ENCODE data around the gene PDLIM1.

The PDLIM1 gene

GRCh38 chr10:95290461-95291364 is at the start of gene PDLIM1:
TSS of gene PDLIM1 (minus strand) at chr10:95291003. CDS start at chr10:95290915, 88 bp downstream.
- Histone ChIP-seq H3K27ac (peak within 1 kb of the TSS; percentile 49 to 99 (median 89)), H3K4me3 (peak within 1 kb of the TSS; percentile 48 to 93 (median 66))

DNA sequence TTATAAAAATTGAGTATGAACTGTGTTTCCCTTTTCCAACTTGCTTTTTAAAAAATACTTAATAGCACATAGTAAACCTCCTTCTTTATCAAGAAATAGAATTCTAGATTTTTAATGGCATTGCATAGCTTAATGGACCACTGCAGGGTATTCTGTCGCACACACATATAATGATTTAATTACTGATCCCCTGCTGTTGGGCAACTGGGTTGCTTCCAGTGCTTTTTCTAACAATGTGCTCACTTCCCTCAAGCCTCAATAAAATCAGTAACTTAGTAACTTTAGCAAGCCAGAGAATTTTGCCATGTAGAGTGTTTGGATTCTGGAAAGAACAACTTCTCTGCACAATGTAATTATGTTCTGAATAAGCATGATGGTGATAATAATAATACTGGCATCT is 49.1 kb upstream of the PDLIM1 start:
- H3K4me3 ChIP-seq, result no peak overlapping the region
- no peak overlapping the region for H3K27ac ChIP-seq

DNA sequence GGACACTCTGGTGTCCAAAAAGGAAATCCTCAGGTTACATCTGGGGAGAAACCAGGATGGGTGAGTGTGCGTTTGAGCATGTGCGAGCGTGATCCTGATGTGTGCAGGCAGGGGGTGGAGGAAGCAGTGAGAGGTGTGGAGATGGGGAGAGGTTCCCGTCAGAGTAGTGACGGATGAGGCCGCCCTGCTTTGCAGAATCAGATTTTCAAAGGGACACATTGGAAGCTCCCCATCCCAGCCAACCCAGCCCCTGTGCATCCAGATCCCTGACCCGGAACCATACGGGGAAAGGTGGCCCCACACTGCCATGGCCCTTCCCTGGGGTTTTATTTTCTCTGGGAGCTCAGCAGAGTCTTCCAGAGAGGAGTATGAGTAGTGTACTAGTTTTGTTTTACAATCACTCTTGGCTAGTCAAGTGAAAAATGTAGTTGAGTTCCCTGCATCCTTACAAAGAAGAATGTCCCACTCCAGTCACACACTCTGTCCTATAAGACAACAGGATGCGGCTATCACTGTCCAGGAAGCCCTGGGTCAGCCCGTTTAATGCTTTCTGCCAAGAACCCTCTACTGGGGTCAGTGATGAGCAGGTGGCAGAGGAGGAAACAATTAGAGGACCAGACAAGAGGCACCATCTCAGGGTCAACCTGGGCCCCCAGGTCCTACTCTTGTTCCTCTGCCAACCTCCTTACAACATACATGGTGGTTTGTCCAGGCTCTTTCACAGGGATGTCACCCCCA is 46.8 kb upstream of the PDLIM1 start:
- Histone ChIP-seq H3K4me3 (no peak overlapping the region), H3K27ac (no peak overlapping the region)

DNA sequence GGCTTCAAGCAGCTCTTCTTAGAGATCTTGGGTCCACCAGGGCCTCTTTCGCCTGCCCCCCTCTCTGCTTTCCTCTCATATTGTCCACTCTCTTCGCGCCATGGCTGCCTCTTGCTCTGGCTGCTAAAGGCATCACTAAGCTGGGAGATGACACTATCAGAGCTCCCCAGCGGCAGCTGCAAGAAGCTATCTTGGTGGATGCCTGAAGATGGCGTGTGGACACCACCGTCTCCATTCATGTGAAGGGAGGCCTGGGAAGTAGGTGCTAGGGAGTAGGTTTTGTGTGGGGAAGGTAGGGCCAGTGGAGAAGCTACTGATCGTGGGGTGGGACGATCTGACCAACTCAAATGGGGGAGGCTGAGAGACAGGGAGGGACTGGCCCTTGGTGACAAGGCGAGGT is 45.9 kb upstream of the PDLIM1 start:
- Histone ChIP-seq H3K4me3 (no peak overlapping the region), H3K27ac (no peak overlapping the region)

DNA sequence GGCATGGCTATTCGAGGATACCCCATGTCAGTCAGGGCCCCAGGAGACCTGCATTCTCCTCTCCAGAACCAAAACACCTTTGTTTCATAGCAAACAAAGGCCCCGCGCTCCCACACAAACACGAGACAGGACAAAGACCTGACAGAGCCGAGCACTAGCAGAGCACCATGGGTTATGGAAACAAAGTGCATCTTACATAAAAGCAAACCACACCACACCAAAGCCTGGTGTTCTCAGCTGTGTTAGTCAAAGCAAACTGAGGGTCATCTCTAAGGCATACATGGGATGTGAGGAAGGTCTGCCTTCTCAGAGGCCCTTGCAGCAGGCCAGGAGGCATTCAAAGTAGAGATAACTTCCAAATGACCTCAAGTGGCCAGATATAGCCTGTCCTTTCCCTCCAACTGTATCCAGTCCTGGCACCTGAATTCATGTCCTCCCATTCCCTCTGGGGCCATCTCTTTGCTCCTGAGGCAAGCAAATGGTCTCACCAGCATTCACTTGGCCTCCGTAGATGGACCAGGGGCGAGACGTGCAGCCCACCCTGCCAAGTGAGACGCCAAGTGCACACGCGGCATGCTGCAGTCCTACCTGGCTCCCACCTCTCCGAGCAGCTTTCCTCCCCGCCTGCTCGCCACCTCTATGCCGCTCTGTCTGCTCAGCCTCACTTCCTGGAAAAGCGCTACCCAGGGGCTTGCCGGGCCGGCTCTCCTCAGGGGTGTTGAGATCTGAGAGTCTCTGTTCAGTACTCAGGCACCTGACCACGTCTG is 45.3 kb upstream of the PDLIM1 start:
- H3K4me3 ChIP-seq, result no peak overlapping the region
- peak overlapping the region in 1 of 21 experiments; percentile 40 for H3K27ac ChIP-seq

DNA sequence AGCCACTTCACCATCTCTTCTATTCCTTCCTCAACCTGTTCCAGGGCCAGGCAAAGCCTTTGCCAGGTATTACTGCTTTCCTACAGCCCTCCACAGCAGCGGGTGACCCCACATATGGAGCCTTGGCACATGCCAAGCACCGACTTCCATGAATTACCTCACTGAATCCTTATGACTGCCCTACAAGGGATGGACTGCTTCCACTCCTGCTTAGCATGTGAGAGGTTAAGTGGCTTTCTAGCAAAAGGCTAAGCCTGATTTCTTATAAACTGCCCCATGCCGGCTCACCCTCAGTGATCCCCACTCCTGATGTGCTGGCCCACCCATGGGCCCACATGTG is 44.0 kb upstream of the PDLIM1 start:
- Histone ChIP-seq H3K4me3 (no peak overlapping the region), H3K27ac (peak overlapping the region in 12 of 21 experiments; percentile 18 to 84 (median 78))

DNA sequence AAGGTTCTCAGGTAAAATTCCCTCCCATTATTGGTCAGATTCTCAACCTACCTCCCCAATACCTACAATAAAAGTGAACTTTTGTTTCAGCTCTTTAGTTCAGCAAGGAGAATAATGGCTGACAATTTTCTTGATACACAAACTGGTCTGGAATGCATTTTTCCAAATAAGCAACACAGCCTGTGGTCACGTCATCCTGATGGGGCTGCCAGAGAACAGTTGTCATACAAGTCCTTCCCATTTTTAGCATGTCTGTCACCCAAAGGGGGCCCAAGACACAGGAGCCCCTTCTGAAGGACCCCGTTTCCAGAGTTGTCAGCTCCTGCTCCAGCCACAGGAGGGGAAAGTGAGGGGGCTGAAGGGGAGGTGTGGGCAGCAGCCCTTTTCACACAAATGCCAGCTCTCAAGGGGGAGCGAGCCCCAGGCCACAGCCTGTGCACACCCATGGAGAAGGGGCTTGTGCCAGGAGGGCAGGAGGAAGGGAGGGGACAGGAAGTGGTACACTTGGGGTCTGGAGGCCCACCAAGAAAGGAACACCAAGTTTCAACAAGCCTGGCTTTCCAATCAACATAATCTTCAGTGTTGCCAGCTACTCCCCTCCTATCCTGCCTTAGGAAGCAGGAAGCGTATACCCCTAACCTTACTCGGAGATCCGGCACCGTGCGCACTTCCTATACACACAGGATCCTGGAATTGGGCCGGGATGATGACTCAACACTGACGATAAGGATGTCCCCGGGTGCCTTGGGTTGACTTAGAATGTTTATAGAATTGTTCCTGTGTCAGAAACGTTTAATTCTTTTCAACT is 43.4 kb upstream of the PDLIM1 start:
- H3K27ac ChIP-seq, result peak overlapping the region in 16 of 21 experiments; percentile 10 to 84 (median 74)
- H3K4me3 ChIP-seq, result no peak overlapping the region

DNA sequence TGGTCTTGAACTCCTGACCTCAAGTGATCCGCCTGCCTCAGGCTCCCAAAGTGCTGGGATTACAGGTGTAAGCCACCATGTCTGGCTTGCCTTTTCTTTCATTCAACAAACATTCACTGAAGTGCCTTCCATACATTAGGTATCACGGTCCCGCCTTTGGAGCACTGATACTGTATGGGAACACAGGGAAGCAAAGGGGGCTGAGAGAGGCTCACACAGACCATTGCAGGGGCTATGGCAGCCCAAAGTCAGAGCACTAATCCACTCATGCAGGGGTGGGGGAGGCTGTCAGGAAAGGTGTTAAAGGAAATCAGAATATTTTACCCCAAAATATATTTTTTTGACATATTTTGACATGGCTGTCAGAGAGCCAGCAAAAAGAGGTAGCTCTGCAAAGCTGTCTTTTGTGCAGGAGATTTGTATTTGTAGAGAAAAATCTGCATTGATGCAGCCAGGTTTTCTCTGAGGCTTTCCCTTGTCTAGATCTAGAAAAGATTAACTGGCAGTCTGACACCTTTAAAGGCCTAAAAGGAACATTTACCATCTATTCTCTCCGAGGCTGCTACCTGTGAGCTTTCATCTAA is 42.0 kb upstream of the PDLIM1 start:
- Histone ChIP-seq H3K4me3 (no peak overlapping the region), H3K27ac (peak overlapping the region in 1 of 21 experiments; percentile 79)

DNA sequence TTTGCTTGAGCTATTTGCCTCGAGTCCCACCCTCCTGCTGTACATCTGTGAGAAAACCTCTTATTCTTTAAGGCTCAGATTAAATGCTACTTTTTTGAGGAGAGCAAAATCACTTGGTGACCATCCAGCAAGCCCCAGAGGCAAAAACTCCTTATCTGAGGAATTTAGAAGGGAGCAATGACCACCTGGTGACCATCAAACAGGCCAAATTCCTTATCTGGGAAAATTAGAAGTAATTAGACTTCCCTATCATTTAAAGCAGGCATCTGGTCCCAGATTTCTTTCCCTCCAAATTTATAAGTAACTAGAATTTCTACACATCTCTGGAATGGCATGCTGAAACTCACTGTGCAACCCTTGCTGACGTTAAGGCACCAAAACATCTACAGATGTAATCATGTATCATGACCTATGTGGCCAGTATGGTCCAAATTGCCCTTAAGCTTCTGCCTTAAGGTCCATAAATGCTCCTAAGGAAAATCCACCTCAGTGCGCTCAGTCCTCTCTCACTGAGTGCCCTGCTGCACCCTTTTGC is 40.9 kb upstream of the PDLIM1 start:
- H3K27ac ChIP-seq, result no peak overlapping the region

DNA sequence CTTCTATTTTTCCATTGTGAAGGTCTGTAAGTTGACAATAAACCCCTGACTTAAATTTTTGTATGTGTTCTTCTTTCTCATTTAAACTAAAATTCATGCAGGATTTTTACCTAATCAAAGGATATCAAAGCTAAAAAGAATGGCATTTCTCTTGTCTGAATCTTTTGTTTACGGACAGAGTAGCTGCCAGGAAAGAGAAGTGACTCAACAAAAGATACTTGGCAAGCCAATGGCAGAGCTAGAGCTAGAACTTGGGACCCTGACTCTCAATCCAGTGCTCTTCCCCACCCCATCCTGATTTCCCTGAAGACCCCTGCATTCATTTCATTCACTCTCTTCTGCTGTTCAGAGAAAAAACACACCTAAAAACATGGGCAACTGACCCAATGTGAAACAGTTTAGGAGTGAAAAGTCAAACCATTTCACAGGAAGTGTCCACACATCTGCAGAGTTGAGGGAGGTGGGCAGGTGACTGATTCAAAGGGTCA is 40.2 kb upstream of the PDLIM1 start:
- H3K4me3 ChIP-seq, result no peak overlapping the region
- H3K27ac ChIP-seq, result no peak overlapping the region

More for the DNA sequence above, 40.9 kb upstream of the PDLIM1 start:
- H3K4me3 ChIP-seq, result no peak overlapping the region

- H3K4me3 ChIP-seq, result no peak overlapping the region
- H3K27ac ChIP-seq, result no peak overlapping the region
These were observed 38.5 kb upstream of the PDLIM1 start for GRCh38 chr10:95329296-95329695.

DNA sequence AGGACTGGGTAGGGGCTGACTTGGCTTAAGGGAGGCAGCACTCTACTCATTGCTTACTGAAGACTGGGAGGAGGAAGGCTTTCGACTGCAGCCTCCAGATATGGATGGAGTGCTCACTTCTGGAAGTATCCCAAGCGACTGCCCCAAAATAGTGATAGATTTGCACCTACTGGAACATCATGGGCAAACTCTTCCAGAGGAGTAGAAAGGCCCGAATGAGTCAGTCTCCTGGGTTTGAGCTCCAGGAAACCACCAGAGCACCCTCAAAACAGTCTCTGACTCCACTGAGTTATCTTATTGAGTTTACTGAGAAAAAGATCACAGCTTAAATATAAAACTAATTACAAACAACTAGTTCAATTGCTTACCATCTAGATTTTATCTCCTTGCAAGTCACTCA is 37.2 kb upstream of the PDLIM1 start:
- H3K4me3 ChIP-seq, result no peak overlapping the region
- H3K27ac ChIP-seq, result no peak overlapping the region

DNA sequence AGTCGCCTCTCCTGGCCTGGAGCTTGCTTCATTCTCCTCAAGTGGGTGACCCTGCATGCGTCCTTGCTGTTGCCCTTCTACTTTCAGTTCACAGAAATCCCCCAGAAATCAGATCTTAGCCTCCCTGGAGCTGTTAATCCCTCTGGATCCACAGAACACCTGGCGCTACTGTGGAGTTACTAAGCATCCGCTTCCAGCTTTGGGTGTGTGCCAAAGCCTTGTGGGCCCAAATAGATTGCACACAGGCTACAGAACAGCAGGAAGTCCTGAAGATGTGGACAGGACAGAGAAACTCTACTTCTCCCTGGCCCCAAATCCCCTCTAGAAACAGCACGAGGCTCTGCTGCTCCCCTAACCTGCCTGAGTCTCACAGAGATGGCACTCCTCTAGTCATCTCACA is 36.6 kb upstream of the PDLIM1 start:
- H3K27ac ChIP-seq, result peak overlapping the region in 2 of 21 experiments; percentile 6 to 32

GRCh38 chr10:95326396-95326795 is 35.6 kb upstream of the PDLIM1 start:
- no peak overlapping the region for H3K4me3 ChIP-seq
- no peak overlapping the region for H3K27ac ChIP-seq

More for the DNA sequence above, 36.6 kb upstream of the PDLIM1 start:
- H3K4me3 ChIP-seq, result no peak overlapping the region

DNA sequence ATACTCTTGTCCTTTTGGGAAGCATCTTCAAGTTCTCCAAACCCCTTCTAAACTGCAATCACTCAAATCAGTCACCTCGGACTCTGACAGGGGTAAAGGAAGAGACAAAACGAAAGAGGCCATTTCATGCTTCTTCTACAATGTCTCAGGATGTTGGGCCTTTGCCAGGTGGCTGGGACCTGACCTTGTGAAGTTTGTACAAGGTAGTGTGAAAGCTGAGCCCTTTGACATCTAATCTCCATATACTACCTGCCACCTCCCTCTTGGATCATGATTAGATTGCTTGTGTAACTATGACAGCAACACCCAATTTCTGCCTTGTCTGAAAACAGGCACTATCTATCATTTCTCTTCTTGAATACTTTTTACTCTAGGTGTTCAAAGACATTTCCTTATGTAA is 35.1 kb upstream of the PDLIM1 start:
- no peak overlapping the region for H3K4me3 ChIP-seq
- no peak overlapping the region for H3K27ac ChIP-seq

GRCh38 chr10:95324436-95325268 is 33.8 kb upstream of the PDLIM1 start:
- H3K4me3 ChIP-seq, result no peak overlapping the region
- H3K27ac ChIP-seq, result no peak overlapping the region

DNA sequence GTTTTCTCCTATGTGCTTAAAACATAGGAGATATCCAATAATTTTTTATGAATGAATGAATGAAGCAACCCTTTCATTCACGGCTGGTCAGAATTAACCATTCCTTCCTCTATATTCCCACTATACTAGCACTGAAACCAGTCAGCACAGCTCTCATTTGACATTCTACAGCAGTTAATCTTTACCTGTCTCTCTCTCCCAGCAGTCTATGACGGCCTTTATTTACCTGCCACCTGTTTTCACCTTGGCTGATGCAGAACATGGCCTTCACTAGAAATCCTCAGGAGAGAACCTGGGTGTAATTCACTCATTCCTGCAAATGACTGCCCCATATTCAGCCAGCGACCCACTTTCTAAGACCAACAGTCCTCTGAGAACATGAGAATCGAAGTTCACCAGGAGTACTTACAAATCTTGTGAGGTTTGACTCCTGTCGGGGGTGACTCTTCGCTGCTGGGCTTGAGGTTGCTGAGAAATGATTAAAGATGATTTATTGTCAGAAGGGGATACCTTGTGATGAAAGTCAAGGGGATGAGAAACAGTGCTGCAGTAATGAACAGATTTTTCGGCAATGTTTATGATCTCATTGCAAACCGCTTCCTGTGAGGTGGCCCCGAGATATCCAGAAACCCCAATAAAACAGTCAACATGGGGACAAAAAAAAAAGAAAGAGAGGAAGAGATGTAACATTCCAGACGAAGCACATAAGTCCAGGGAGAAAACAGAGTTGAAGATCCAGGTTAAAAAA is 30.9 kb upstream of the PDLIM1 start:
- Histone ChIP-seq H3K27ac (no peak overlapping the region), H3K4me3 (no peak overlapping the region)
